Kidney glomerular epithelial cell (primary cell): Measurements from ENCODE around the gene NCKAP5.
"Not testable (repeated sequence)": the region's sequence is repeated elsewhere in the genome, so short reads cannot be mapped to it uniquely, and the experiment has no call there.

Experiments
- DNase-seq: peaks from one replicate; lab custom pipeline; 2025; lab: John Stamatoyannopoulos, UW

The NCKAP5 gene

DNA sequence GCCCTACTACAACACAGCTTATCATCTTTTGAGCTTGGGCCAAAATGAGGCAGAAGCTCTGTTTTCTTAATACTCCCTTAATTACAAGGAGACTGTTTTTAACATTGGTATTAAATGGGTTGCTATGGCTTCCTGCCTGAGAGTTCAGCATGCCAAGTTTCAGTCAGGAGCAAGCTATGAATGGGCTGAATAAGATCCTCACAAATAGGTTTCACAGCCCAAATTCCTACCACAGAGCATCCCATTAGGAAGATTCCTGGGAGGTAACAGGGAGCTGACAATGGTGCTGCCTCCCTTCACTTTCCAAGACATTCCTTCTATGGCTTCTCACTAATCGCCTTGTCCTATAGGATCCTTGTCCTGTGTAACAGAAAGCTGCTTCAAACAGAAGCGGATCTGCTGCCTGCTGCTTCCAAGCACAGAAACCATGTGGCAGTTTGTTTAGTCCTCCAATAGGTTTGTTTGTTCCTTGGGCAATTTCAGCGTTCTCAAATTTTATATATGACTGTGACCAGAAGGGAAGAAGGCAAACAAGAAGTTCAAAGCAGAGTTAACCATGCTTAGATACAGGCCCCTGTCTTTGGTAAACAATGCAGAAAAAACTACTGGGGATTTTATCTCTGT is 70.9 kb downstream of the NCKAP5 start:
- DNase-seq: no peak

DNA sequence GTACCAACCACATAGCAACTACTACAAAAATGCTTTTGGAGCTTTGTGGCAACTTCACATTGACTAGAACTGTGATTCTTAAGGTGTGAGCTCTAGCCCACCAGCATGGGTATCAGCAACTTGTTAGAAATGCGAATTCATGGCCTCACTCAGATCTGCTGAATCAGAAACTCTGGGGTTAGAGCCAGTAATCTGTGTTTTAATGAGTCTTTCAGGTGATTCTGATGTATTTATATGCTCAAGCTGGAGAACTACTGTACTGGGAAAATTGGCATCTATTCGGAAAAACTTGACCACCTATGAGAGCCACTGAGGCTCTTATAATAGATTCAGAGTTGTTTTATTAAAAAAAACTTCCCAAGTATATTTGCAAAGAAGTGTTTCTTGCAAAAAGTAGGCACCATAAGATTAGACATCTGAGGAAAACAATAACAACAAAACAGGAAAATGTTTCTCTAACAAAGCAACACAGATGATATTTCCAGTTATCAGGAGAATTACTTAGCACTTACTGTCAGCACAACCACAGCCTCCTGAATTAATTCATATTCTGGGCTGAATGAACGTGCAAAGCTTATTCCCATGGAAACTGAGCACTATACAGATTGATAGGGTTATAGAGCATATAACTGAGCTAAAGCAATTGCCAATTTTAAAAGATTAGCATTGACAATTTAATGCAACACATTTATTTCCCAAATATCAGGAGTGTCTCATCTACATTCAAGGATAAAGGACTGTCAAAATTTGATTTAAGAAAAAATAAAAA is 71.6 kb downstream of the NCKAP5 start:
- DNase-seq: no peak

DNA sequence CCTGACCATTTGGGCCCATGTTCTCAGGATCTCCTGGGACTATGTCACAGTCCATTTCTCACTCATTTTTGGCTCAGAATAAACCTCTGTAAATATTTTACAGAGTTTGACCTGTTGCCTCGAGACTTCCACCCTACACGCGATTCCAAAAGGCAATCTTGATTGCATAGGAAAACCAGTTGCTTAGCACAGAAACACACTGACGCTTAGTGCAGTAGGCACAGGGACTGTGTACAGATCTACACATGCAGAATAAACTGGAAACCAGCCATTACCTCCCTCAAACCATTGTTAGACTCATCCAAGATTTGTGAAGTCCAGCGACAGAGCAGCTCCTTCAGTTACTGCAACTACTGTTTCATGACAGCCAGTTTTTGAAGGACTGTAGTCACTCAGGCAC is 73.0 kb downstream of the NCKAP5 start:
- DNase-seq: peak; percentile 28

DNA sequence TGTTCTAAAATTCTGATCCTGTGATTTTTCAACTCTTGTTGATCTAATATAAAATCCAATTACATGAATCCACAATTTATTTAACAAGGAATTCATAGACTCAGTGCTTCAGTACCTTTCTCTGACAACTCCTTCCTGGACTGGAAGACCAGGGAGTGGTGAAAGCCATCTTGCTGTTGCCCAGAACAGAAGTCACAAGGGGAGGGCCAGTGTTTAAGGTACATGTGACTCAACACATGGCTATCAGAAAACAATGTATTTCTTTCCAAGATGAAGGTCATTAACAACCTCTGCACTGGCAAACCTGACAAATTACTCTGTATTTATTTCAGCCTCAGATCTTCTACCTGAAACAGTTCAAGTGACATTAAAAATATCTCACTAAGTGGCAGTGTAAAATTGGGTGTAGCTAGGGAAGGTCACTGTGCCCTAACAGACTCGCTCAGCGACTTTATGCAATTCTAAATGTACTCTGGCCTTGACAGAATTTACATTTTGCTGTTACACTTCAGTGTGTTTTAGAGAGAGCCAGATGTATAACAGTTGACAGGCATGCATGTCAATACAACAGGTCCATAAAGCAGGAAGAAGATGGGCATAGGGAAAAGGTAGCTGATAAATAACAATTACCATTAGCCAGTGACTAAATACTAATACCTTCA is 75.4 kb downstream of the NCKAP5 start:
- DNase-seq: no peak

DNA sequence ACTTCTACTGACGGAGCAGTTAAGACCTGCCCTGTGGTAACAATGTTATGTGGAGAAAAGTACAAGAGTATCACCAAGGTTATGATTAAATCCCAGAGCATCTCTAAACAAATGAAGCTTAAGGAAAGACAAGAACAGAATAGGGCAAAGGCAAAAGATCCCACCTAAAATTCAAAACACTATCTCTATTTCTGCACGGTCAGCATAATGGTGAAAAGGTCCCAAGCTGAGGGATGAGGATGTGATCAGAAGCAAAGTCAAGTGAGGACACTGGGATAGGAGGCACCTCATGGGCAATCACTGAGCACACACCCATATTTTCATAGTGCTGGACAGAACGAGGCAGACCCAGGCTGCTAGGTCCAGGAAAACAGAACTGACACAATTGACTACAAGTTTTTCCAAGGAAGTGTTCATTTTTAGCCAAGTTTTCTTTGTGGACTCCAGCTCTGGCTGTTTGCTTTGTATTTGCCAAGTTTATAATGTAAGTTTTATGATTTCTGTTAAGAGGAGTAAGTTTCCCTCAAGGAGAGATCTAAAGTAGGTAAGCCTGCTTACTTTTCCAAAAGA is 77.8 kb downstream of the NCKAP5 start:
- no peak for DNase-seq

DNA sequence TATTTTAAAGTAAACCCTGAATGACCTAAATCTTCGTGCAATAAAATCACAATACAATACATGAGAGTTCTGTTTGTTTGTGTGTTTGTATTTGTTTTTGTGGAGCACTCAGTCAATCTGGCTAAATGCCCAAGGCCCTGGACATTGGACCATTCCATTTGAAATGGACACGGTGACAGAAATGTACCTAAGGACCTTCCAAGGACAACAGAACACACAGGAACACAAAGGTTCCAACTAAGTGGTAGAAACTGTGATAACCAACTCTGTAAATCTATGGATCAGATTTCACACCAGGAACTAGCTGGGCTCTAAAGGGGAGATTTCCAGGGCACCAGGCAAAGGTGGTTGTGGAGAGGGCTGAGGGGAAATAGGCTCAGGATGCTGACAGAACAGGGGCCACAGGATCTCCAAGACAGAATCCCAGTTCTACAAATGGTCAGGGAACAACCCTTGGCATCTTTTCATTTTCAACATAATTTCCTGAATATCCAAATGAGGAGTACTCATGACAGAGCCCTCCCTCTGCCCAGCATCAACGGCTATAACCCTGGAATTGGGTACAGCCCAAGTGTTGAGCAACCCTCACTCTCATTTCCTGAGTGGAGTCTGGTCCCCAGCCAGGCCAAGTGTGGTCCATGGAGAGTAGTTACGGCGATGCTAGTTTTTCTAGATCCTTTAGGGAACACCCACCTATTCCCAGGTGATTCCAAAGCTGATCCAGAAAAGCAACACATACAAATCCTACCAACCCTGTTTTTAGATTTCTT is 78.4 kb downstream of the NCKAP5 start:
- DNase-seq: no peak

DNA sequence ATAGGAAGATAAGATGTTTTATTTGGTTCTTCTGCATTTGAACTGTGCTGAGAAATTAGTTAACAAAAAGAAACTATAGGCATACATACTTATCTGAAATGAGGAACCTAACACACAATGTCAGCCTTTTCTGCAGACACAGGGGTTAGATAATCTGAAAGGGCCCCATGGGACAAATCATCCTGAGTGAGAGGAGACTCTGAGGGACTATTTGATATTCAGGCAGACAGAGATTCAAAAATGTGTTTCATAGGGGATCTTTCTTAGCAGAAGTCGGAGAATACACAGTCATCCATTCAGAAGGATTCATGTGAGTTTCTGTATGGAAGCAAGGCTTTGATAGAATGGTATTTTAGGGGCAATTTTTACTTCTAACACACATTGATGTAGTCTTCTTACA is 79.1 kb downstream of the NCKAP5 start:
- no peak for DNase-seq

DNA sequence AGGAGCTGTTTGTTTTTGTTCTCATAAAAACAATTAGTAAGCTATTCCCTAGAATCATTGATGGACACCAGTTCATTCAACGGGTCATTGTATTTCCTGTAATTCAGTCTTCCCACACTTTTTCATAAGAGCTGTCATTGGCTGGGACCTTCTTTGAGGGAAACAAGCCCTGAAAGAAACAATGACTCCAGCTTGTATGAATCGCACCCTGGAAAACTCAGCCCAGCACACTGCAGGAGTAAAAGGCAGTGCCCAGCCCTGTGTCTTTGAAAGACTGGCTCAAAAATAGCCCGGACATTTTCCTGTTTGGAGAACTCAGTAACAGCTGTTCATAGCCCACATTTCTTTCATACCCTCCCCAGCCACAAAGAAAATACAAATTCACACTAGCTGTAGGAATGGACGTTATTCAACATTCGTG is 81.5 kb downstream of the NCKAP5 start:
- peak; percentile 69 for DNase-seq

DNA sequence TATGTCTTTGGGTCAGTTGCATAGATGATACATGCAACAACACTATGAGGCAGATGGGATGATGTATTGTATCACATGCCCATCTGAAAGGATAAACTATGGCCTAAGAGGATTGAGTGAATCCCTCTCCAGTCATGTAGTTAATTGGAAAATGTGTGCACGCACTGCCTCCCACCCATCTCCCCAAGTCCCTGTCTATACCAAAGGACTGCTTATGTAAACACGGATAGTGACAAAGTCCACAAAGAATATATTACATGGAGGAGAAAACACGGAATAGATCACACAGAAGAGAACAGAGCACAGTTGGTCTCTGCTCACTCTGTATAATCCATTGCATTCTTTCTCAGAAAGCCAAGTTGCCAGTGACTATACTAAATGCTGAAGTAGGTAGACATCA is 82.4 kb downstream of the NCKAP5 start:
- no peak for DNase-seq

DNA sequence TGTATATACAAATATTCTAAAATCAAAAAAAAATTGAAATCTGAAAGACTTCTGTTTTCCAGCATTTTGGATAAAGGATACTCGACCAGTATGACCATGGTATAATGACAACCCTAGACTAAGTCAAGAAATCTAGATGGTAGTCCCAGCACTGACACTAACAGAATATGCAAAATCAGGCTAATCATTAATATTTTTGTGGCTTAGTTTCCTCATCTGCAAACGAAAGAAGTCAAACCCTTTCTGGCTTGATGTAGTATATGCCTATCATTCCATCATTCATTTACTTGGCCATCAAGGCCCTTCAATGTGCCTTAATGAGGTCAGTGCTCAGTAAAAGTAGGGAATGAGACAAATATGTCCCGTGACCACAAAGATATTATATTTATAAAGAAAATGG is 83.5 kb downstream of the NCKAP5 start:
- no peak for DNase-seq

DNA sequence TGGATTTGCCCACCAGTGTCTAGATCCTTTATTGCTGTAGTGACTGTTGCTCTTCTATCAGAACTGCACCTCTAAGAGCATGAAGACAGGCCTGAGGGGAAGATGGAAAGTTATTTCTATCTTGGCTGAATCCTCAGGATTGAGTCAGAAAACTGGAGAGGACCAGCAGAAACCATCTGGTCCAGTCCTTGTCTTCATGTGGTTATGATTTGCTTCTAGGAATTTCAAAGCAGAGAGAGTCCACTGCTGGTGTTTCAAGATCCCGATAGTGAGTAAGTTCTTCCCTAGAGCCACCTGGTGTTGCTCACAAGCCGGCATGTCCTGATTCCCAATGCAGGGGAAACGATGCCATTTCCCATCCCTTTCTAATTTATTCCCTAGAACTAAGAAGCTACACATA is 84.2 kb downstream of the NCKAP5 start:
- no peak for DNase-seq

DNA sequence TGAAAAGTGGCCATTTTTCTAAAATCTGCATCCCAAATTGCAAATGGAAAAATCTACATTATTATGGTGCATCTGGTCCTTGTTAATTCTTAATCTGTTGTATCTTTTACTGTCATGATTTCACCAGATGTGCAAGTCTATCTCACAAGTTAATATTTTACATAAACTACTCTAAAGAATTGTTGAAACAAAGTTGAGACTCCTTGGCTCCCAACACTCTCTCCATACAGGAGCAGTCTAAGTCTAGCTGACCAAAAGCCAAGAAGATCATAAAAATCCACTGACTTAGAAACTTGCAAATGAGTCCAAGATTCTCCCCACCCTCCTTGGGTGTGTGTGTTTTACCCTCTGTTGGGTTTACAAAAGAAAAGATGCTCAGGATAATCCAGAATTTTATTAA is 85.1 kb downstream of the NCKAP5 start:
- DNase-seq: no peak

DNA sequence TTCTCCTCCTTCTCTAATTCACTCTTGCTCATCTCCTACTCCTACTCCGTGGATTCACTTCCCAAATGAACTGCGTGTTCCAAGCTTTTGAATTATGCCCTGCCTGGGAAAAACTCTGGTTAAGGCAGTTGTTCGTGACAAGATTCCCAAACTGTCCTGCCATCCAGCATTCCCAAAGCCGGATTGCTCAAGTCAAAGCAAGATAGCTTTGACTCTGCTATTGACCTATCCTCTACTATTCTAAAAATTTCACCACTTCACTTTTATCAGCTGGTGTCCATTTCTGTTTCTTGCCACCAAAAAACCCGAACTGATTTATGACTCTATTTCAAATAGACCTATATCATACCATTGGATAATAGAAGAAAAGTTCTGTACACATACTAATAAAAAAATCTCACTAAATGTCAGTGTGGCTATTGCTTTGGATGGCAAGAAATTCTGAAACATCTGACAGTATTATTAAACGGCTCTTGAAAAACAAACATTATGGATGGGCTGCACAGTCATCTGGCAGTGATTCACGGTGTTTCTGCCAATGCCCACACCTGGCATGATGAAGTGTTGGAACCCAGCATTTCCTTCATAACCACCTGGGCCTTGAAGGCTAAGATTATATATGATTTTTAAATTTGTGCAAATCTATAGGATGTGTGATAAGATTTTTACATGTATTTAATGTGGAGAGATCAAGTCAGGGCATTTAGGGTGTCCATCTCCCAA is 87.4 kb downstream of the NCKAP5 start:
- DNase-seq: no peak

DNA sequence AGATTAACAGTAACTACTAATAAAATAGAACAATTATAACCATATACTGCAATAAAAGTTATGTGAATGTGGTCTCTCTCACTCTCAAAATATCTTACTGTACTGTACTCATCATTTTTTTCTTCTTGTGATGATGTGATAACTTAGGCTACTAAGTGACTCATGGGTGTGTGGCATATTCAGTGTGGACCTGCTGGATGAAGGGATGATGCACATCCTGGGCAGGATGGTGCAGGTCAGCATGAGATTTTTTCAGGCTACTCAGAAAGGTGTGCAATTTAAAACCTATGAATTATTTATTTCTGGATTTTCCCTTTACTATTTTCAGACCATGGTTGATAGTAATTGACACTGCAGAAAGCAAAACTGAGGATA is 90.7 kb downstream of the NCKAP5 start:
- DNase-seq: peak; percentile 47

DNA sequence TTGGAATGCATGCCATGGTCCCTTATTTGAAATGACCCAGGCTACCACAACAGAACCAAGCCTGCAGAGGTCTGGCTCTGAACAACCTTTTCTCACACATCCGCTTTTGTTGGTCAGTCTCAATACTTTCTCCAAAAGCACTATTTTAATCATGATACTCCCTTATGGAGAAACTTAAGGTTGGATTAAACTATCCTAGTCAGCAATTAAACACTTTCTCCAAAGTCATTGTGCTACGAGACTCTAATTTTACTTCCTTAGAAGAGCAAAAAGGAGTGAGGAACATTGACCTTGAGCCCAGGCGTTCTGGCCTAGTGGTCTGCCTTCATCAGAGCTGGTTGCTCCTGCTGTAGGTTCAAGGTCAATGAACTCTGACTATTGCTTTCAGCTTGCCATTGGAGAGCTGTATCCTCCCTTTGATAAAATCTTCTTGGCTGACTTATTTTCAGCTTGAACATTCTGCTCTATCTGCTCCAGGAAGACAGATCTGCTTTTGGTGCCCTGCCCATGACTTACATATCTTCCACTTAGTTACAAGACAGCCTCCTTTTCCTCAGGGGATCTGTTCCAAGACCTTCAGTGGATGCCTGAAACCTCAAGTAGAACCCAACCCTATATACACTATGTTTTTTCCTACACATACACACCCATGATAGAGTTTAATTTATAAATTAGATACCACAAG is 91.2 kb downstream of the NCKAP5 start:
- no peak for DNase-seq

DNA sequence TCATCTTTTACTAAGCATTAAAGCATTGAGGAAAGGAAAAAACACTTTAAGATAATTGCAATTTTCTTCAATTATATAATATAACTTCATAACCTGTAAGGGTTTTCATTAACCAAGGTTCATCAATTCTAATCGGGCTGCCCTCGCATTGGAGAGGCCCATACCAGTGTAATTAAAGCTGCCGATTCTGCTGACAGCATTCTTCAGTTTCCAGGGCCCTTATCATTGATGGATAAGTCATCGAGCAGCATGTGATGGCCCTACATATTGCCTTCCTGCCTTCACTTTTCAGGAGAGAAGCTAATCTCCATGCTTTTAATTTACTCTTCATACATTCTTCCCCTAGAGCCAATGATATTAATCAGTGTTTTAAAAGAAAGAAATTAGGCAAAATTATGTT is 92.0 kb downstream of the NCKAP5 start:
- DNase-seq: no peak

DNA sequence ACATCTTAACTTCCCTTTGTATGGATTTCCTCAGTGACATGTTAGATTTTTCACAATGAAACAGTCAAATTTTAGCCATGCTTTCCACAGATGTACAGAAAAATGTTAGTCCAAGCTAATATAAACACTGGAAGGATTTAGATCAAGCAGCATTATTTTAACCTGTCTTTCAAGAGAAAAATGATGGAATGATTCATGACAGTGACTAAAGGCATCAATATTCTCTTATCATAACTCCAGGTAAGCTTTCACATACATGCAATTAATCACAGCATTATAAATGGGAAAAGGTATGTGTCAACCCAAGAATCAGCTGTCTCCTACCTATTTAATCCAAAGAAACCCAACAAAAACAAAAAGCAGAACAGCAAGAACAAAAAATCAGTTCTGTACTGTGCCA is 92.7 kb downstream of the NCKAP5 start:
- no peak for DNase-seq

DNA sequence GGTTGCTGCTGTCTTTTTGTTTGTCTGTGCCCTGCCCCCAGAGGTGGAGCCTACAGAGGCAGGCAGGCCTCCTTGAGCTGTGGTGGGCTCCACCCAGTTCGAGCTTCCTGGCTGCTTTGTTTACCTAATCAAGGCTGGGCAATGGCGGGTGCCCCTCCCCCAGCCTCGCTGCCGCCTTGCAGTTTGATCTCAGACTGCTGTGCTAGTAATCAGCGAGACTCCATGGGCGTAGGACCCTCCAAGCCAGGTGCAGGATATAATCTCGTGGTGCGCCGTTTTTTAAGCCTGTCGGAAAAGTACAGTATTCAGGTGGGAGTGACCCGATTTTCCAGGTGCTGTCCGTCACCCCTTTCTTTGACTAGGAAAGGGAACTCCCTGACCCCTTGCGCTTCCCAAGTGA is 97.8 kb downstream of the NCKAP5 start:
- not testable (repeated sequence) for DNase-seq

DNA sequence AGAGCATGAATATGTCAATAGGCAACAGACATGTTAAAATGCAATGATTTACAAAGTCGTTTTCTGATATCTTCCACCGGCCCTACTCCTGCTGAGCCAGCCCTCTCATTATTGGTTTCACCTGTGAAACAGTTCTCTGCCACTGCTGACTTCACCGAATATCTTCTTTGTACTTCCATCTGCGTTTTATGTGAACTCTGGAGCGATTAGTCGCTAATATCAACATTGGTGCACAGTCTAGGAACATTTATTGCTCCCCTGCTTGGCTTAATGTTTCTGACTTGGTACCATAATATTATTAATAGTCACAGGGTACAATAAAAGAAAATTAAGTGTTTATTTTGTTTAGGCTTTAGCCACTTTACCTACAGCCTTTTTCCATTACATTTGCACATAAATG is 105.5 kb downstream of the NCKAP5 start:
- DNase-seq: no peak

DNA sequence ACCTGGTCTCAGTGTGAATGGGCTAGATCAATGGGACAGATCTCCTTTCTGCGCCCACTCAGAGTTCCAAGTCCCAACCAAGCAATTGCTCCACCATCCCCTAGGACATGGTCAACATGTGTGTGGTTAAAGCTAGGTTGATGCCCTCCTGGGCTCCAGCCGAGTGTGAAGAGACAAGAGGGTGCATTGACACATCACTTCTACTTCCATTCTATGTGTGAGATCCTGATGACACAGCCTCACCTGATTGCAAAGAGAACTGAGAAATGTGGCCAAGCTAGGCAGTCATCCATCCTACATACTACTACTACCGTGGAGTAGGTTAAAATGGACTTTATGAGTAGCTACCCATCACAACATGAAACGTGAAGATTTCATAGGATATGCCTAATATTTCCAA is 106.8 kb downstream of the NCKAP5 start:
- DNase-seq: no peak

DNA sequence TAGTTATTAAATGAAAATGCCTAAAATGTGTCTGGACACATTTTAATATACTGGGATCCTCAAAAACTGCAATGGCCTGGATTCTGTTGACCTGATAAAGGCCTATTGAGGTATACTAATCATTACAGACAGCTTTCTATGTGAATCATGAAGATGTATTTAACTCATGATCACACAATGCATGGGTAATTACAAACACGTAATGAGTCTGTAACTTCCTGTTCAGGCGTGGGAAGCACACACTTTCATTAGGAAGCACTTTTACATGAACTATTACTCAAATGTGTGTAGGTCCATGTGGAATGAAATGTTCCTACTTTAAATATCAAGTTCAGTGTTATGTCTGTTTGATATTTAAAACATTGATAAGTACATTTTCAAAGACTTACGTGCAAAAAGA is 108.7 kb downstream of the NCKAP5 start:
- DNase-seq: no peak
